ENCODE data around the gene ZNF543. TPM values are rescaled to one million over a fixed set of nuclear protein-coding genes. Genes with fewer than 3 reads are reported as not detected.
A peak's percentile ranks its signal among the peaks of the same experiment; 100 is the strongest.

The ZNF543 gene
- total RNA-seq (2014; rRNA removed; shearing (Covaris generic)) = 5.9 and 6.6 TPM in 2 replicates

DNA sequence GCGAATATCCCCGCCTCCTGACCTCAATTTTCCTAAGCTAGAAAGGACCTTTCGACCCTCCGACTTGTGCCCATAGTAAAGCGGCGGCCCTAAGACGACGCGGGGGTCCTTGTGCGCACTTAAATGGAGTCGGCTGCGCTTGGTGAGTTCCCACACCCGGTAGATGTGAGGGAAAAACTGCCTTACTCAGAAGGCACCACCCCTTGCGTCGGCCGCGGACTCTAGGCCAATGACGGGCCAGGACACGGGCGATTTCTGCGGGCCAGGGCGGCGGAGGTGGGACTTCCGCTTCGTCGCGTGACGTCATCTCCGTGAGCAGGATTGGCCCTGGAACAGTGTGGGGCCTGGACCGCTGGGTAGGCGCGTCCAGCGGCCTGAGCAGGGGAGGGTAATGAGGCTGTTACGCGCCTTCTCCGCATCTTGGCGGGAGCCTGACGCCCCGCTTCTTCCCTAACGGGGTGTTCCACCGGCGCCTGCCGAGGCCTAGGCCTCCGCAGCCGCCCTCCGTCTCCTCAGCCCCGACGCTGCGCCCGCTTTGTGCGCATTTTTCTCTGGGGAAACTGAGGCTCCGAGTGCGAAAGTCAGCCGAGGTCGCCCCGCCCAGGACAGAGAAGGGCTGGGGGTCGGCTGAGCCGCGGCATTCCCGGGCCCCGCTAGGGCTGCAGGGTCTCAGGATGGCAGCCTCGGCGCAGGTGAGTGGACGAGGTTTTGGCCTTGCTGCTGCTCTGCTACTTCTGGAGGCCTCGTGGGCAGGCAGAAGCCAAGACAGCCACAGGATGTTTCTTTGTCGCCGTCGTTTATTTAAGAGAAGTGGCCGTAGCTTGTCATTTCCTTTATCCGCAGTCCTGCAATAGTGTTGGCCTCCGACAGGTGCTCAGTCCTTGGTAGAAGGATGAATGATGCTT is at the start of gene ZNF543:
ZNF543 (plus strand) TSS at position 293 of the 905 bp plus-strand sequence; CDS start at position 675, 382 bp downstream.
- DNase-seq (ENCODE audit: low read depth) = peak; percentile 96

DNA sequence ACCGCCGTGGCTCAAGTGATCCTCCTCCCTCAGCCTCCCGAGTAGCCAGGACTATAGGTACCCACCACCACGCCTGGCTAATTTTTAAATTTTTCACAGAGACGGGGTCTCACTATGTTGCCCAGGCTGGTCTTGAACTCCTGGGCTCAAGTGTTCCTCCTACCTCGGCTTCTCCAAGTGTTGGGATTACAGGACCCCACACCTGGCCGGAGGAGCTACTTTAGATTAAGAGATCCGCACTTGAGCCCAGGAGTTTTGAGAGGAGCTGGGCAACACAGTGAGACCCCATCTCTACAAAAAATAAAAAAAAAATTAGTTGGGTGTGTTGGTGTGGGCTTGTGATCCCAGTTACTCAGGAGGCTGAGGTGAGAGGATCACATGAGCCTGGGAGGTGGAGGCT is 49.0 kb upstream of the ZNF543 start:
- DNase-seq (ENCODE audit: low read depth) = no peak

DNA sequence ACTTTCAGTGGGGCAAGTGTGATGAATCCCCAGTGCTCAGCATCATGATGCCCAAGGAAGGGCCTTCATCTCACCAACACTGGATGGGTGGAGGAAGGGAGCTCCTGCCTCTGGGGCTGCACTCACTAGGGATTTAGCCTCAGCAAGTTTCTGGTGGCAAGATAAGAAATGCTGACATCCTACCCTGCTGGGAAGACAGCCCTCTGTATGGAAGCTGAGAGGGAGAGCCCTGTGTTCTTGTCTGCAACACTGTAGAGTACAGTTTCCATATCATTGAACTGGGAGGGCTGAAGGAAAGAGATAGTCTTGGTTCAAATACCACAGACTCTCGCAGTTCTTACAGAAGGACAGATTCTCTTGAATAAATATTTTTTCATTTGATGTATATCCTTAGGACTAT is 47.3 kb upstream of the ZNF543 start:
- no peak for DNase-seq (ENCODE audit: low read depth)

DNA sequence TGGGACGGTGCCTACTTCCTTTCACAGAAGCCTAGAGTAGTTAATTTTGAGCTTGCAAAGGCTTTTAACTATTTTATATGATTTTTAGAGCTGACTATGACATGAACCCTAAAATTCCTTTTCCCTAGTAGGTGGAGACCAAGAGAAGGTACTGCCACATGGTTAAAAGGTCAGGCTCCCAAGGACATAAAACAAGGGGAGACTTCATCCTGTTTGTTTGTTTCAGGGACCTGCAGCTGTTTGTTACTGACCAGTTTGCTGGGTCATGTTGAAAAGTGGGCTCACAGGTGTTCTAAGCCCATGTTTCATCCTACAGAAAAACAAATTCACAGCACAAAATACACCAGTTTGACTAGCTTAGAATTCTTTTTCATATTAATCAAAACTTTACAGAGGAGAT is 43.8 kb upstream of the ZNF543 start:
- no peak for DNase-seq (ENCODE audit: low read depth)

DNA sequence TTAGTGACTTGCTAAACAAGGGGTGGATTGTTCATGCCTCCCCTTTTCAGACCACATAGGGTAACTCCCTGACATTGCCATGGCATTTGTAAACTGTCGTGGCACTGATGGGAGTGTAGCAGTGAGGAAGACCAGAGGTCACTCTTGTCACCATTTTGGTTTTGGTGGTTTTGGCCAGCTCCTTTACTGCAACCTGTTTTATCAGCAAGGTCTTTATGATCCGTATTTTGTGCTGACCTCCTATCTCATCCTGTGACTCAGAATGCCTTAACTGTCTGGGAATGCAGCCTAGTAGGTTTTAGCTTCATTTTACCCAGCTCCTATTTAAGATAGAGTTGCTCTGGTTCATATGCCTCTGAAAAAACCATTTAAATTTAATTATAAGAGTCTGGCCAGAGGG is 41.8 kb upstream of the ZNF543 start:
- peak; percentile 90 for DNase-seq (ENCODE audit: low read depth)

DNA sequence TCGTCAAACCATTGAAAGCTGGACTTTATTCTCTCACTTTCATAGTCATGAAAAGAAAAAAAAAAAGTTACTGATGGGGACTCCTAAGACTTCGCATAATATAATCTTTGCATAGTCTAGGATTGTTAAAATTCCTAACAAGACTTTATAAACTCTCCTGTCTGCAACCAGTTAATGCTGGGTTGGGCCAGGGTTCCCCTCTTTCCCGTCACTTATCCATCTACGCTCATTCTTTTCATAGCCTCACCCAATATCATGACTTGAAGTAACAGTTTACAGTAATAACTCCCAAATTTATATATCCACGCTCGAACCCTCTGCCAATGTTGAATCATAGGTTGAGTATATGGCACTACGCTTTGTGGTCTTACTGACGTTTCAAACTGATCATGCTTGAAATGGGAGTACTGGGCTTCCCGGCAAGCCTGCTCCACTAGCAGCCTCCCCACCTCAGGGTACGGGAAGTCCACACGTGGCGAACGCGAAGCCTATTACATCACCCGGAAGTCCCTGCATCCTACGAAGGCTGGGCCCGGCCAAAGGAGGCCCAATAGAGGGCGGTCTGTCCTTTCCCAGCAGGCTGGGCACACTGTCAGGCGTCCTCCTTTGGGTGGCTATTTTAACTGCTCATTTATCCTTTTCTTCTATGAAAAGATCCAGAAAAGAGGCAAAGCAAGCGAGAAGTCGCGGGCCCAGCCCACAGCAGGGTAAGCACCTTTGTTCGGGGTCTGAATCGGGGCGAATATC is 40.7 kb upstream of the ZNF543 start:
- peak; percentile 96 for DNase-seq (ENCODE audit: low read depth)

DNA sequence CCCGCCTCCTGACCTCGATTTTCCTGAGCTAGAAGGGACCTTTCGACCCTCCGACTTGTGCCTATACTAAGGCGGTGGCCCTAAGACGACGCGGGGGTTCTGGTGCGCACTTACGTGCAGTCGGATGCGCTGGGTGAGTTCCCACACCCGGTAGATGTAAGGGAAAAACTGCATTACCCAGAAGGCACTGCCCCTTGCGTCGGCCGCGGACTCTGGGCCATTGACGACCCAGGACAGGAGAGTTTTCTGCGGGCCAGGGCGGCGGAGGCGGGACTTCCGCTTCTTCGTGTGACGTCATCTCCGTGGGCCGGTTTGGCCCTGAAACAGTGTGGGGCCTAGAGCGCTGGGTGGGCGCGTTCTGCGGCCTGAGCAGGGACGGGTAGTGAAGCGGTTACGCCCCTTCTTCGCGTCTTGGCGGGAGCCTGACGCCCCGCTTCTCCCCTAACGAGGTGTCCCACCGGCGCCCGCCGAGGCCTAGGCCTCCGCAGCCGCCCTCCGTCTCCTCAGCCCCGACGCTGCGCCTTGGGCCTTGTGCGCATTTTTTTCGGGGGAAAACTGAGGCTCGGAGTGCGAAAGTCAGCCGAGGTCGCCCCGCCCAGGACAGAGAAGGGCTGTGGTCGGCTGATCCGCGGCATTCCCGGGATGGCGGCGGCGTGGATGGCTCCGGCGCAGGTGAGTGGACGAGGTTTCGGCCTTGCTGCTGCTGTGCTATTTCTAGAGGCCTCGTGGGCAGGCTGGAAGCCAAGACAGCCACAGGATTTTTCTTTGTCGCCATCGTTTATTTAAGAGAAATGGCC is 39.9 kb upstream of the ZNF543 start, which contains the start of gene ZNF460:
ZNF460 (plus strand) TSS at position 321 of the 797 bp plus-strand sequence; CDS start at position 643, 322 bp downstream.
- peak; percentile 97 for DNase-seq (ENCODE audit: low read depth)

DNA sequence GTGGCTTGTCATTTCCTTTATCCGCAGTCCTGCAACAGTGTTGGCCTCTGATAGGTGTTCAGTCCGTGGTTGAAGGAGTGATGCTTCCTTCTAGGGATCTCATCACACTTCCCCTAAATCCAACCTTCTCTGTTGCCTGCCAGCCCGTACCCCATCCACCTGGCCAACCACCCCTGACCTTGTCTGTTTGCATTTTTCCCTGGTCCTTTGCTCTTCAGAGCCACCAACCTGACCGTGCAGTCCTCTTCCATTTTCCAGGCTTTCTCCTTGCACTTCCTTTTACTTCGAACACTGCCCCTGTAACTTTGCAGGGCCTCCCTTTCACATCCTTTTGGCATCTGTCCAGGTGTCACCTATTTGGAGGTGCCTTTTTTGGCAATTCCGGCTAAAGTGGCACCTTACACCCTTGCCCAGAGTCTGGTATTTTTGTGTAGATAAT is 39.3 kb upstream of the ZNF543 start:
- DNase-seq (ENCODE audit: low read depth) = peak; percentile 29

DNA sequence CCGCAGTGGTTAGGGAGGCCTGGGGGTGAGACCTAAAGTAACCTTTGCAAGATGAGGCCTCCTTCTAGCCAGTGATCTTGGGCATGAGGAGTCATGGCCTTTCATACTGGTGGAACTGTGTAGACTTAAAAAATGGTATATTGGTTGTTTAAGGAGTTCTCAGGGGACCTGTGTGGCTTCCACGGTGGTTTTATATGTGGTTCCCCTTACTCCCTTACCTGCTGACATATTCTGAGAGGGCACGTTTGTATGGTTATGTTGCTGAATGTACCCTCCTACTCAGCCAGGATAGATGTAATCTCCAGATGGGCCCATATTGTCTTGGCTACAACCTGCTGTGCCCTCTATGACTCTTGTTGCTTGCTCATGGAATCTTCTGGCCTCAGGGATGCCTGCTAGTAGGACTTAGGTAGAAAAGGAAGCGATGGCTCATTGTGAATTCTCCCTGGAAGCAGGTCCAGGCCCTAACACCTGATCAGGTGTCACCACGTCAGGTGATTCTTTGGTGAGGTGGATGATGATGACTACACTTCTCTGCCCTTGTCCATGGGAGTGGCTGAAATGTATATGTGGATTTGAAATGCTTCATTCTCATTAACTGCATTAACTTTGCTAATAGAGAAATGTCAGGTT is 38.1 kb upstream of the ZNF543 start:
- DNase-seq (ENCODE audit: low read depth) = no peak

DNA sequence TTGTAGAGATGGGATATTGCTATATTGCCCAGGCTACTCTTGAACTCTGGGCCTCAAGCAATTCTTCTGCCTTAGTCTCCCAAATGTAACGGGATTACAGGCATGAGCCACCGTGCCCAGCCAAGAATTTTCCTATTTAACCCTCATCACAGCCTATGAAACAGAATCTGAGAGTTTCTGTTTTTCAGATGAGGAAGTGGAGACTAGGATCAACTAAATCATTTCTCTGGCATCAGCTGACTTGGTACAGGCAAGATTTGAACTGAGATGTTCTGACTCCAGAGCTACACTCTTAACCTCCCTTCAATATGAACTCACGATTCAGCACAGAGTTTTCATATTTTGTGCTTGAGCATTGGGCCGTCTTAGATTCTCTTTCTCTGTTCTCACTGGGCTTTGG is 31.9 kb upstream of the ZNF543 start:
- DNase-seq (ENCODE audit: low read depth) = no peak

DNA sequence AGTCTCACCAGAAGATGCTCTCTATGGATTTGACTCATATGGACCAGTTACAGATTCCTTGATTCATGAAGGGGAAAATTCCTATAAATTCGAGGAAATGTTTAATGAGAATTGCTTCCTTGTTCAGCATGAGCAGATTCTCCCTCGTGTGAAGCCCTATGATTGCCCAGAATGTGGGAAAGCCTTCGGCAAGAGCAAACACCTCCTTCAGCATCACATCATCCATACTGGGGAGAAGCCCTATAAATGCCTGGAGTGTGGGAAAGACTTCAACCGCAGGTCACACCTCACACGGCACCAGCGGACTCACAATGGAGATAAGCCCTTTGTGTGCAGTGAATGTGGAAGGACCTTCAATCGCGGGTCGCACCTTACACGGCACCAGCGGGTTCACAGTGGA is 29.3 kb upstream of the ZNF543 start:
- no peak for DNase-seq (ENCODE audit: low read depth)

DNA sequence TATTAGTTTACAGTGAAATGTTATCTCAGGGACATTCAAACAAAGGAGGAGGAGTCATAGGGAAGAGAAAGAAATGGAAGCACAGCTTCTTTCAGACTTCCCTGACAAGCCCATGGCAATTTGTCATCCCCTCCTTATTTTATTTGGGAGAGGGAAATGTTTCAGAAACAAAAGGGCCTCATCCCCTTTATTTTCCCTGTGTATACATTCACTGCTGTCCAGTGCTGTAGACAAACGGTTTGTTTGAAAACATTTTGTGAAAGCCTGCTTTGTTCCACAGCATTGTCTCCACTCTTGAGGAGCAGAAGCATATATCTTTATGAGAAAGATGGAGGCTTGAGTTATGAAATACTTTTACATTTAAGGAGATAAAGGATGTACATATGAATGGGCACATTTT is 27.7 kb upstream of the ZNF543 start:
- no peak for DNase-seq (ENCODE audit: low read depth)

DNA sequence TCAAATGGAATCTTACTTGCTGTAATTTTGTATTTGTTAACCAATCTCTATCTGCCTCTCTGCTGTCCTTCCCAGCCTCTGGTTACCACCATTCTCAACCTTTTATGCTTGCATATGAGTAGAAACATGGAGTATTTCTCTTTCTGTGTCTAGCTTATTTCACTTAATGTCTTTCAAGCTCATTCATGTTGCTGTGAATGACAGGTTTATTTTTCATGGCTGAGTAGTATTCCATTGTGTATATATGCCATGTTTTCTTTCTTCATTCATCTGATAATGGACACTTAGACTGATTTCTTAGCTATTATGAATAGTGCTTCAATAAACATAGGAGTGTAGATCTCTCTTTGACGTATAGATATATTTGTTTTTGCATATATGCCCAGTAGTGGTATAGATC is 26.6 kb upstream of the ZNF543 start:
- no peak for DNase-seq (ENCODE audit: low read depth)

DNA sequence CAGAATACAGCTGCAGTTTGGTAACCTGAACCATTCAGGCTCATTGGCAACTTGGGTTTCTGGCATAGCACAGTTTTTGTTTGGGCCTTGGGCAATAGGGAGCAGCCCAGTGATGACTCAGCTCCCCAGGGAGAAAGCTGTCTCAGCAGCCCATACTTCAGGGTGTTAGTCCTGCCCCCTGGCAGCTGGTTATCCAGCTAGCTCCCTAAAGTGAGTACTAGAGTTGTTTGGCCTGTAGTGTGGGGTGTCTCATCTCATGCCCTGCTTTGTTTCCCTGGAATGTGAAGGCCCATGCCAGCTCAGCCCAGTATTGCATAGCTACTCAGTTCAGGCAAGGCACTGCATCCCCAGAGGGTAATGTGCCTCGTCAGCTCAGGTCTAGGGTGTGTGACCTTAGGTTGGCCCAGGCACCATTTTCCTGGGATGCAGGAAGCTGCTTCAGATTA is 18.2 kb upstream of the ZNF543 start:
- DNase-seq (ENCODE audit: low read depth) = peak; percentile 98

DNA sequence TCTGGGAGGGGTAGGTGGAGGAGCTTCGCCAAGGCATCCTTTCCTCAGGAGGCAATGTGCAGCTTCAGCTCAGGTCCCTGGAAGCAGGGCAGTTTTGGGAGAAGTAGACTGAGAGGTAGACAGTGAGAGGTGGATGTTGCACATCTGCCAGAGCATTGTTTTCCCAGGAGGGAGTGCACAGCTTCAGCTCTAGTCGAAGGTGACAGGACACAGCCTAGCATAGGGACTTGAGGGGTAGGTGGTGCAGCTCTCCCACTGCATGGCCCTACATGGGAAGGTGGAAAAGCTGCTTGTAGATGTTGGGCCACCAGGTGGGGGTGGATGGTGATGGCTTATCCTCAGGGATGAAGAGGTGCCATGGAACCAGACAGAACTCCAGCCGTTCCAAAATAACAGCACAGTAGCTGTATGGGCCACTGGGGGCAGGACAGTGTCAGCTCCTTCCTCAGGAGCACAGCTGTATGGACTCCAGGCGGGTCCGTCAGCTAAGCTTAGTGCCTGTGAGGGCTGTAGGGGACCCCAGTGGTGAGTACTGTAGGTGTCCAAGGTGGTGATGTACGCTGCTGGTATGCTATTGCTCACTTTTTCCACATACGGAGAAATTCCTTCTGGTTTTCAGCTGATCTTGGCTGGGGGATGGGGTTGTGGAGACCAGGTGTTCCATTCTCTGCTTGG is 17.4 kb upstream of the ZNF543 start:
- no peak for DNase-seq (ENCODE audit: low read depth)

DNA sequence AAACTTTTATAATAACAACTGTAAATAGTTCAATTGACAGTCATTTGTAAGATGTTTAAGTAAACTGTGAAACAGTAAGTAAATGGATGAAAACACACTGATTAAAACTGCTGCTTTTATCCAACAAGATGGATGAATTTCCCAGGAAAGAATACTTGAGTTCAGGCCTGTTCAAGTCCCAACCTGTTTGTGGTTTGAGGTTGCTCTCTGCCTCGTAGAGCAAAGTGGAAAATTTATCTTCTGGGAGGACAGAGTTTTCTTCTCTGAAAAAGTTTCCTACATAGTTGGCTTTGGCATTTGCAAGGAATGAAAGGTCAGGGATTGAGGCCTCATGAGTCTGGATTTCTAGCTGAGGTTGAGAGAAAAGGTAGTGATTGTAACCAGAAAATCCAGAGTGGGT is 15.2 kb upstream of the ZNF543 start:
- no peak for DNase-seq (ENCODE audit: low read depth)

DNA sequence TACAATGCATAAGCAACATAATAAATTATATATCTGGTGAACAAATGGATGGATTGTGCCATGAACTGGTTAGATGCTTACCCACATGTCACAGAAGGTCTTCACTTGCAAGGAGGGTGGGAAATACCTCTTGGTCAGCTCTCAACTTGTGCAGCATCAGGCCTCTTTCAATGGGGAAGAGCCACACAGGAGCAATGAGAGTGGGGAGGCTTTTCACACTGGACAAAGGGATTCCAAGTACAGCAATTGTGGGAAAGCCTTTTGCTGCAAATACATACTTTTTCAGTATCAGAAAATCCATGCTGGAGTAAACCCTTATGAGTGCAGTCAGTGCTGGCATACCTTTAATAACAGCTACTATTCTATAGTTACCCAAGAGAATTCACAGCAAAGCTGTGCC is 11.8 kb upstream of the ZNF543 start:
- no peak for DNase-seq (ENCODE audit: low read depth)

DNA sequence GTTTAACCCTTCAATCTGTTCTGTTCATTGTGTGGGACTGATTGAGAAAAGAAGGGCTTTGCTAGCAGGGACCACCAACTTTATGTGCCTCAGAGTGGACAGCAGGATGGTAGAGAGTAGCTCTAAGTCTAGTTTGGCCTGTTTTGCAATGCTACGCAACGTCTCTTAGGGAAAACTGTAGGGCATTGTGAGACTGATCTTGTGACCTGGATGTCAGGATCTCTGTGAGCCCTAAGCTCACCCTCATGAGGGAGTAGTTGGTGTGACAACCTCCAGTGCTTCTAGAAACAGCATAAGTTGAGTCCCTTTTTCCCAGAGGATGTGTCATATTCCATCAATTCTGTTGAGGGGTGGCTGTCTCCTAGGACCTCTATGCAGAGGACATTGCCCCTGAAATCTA is 9.5 kb upstream of the ZNF543 start:
- DNase-seq (ENCODE audit: low read depth) = no peak

DNA sequence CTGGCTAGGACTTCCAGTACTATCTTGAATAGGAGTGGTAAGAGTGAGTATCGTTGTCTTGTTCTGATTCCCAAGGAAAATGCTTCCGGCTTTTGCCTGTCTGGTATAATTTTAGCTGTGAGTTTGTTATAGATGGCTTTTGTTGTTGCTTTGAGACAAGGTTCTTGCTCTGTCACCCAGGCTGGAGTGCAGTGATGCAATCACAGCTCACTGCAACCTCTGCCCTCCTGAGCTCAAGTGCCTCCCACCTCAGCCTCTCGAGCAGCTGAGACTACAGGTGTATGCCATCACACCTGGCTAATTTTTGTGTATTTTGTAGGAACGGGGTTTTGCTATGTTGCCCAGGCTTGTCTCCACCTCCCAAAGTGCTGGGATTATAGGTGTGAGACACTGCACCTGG is 6.1 kb upstream of the ZNF543 start:
- no peak for DNase-seq (ENCODE audit: low read depth)

DNA sequence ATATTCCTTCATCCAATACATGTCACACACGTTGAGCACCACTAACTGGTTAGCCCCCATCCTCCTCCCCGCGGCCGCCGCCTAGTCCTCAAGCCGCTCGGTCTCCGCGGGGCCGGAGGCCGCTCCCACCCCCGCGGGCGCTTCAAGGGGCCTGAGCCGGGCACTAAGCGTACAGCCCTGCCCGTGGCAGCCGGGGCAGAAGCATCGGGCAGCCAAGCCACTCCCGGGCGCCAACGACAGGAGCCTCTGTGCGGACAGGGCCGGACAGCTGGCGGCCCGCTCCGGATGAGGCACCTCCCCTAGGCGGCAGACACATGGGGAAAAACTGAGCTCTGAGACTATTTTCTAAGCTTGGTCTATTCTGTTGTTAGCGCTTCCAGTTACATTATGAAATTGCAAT is 2.8 kb upstream of the ZNF543 start:
- DNase-seq (ENCODE audit: low read depth) = peak; percentile 24

DNA sequence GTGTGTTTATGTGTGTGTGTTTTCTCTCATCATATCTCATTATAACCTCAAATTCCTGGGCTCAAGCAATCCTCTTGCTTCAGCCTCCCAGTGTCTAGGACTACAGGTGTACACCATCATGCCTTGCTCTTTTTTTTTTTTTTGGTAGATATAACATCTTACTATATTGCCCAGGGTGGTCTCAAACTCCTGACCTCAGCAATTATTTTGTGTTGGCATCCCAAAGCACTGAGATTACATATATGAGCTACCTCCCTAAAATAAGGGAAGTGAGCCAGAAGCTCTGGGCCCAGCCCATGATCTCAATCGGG is 448 bp upstream of the ZNF543 start:
- DNase-seq (ENCODE audit: low read depth) = no peak

All from RPMI7951 (cell line).